CD14-positive monocyte (primary cell): Measurements from ENCODE around the gene ADRM1. TPM values are rescaled to one million over a fixed set of nuclear protein-coding genes. Genes with fewer than 3 reads are reported as not detected.

Experiments used
- DNase-seq, 3 donors: peaks; one replicate each; pipeline ENCODE4 v3.0.0-alpha.2; 2011 to 2022
- H2AFZ ChIP-seq: 2 replicates; pipeline ENCODE4 v1.6.0; 2012; ENCODE audit warnings: mild to moderate bottlenecking, low read depth, low read length, inconsistent platforms; ENCODE audit not compliant: insufficient read depth, poor library complexity, severe bottlenecking
- H3K27ac ChIP-seq, 2 donors: 1 replicate in 1 of 2; 2 replicates in 1 of 2; pipeline ENCODE4 v1.5.1; 2012 to 2013; ENCODE audit warnings: low read length in 2 of 2, control low read depth in 1 of 2, inconsistent platforms in 1 of 2, low read depth in 1 of 2, mild to moderate bottlenecking in 1 of 2
- H3K27me3 ChIP-seq, 2 donors: one replicate each; pipeline versions ENCODE4 v1.6.0 to v1.6.1; 2011 to 2013; ENCODE audit warnings: low read length in 2 of 2; ENCODE audit not compliant: control insufficient read depth in 2 of 2, insufficient read depth in 2 of 2
- H3K36me3 ChIP-seq, 2 donors: replicated peaks in 1 of 2; 1 replicate in 1 of 2; 2 replicates in 1 of 2; pipeline versions ENCODE4 v1.5.1 to v1.6.1; 2012 to 2013; ENCODE audit warnings: low read length in 2 of 2, control low read depth in 1 of 2, inconsistent platforms in 1 of 2, mild to moderate bottlenecking in 1 of 2; ENCODE audit not compliant: insufficient read depth in 2 of 2, control insufficient read depth in 1 of 2
- H3K4me1 ChIP-seq, 2 donors: 1 replicate in 1 of 2; 2 replicates in 1 of 2; pipeline versions ENCODE4 v1.5.1 to v1.6.1; 2012 to 2013; ENCODE audit warnings: low read length in 2 of 2, control low read depth in 1 of 2, inconsistent platforms in 1 of 2, mild to moderate bottlenecking in 1 of 2, moderate library complexity in 1 of 2; ENCODE audit not compliant: insufficient read depth in 2 of 2, control insufficient read depth in 1 of 2
- H3K4me2 ChIP-seq: replicated peaks from 2 replicates; pipeline ENCODE3; 2012; ENCODE audit warnings: low read length, moderate library complexity, mild to moderate bottlenecking; ENCODE audit not compliant: poor library complexity, severe bottlenecking; ENCODE audit errors: extremely low read depth
- H3K4me3 ChIP-seq, 3 experiments: fragments of 200-600 bp in 1 of 3; sonication (generic) in 1 of 3; replicated peaks in 1 of 3; 1 replicate in 2 of 3; 2 replicates in 1 of 3; pipeline ENCODE4 v1.5.1; 2011 to 2013; ENCODE audit warnings: low read length in 3 of 3, mild to moderate bottlenecking in 3 of 3, control low read depth in 2 of 3, low read depth in 2 of 3, inconsistent platforms in 1 of 3, moderate library complexity in 1 of 3
- H3K79me2 ChIP-seq: 2 replicates; pipeline ENCODE4 v1.6.0; 2012; ENCODE audit warnings: mild to moderate bottlenecking, control low read depth, inconsistent platforms, low read length, moderate library complexity; ENCODE audit not compliant: insufficient read depth
- H3K9ac ChIP-seq: 2 replicates; pipeline ENCODE4 v1.6.0; 2017; ENCODE audit warnings: low read length, mild to moderate bottlenecking; ENCODE audit not compliant: insufficient read depth, poor library complexity, severe bottlenecking
- H3K9me3 ChIP-seq, 2 donors: replicated peaks in 1 of 2; 1 replicate in 1 of 2; 2 replicates in 1 of 2; pipeline versions ENCODE4 v1.5.1 to v1.6.1; 2012 to 2013; ENCODE audit warnings: low read length in 2 of 2, control low read depth in 1 of 2; ENCODE audit not compliant: control insufficient read depth in 1 of 2, insufficient read depth in 1 of 2
- H4K20me1 ChIP-seq: 2 replicates; pipeline ENCODE4 v1.6.0; 2012; ENCODE audit warnings: mild to moderate bottlenecking, low read length, control low read depth, moderate library complexity; ENCODE audit not compliant: insufficient read depth
- H3K27ac Mint-ChIP-seq, 7 donors: one replicate each; pipeline ENCODE4 v1.8.0; 2020; ENCODE audit warnings: mild to moderate bottlenecking in 7 of 7, mixed read lengths in 7 of 7, moderate library complexity in 6 of 7, inconsistent platforms in 2 of 7
- H3K27me3 Mint-ChIP-seq, 3 donors: one replicate each; pipeline ENCODE4 v1.8.0; 2021 to 2022; ENCODE audit warnings: low read depth in 3 of 3, mild to moderate bottlenecking in 3 of 3, mixed read lengths in 3 of 3, moderate library complexity in 3 of 3, inconsistent platforms in 1 of 3
- H3K36me3 Mint-ChIP-seq, 2 donors: one replicate each; pipeline ENCODE4 v1.8.0; 2020; ENCODE audit warnings: mixed read lengths in 2 of 2, inconsistent platforms in 1 of 2, mild to moderate bottlenecking in 1 of 2
- H3K4me1 Mint-ChIP-seq: one replicate; pipeline ENCODE4 v1.8.0; 2020; ENCODE audit warnings: mild to moderate bottlenecking, mixed read lengths
- H3K4me3 Mint-ChIP-seq, 2 donors: one replicate each; pipeline ENCODE4 v1.8.0; 2020; ENCODE audit warnings: mild to moderate bottlenecking in 2 of 2, mixed read lengths in 2 of 2, moderate library complexity in 1 of 2
- H3K9me3 Mint-ChIP-seq, 7 donors: one replicate each; pipeline ENCODE4 v1.8.0; 2020 to 2022; ENCODE audit warnings: mixed read lengths in 7 of 7, mild to moderate bottlenecking in 6 of 7, moderate library complexity in 6 of 7, inconsistent platforms in 2 of 7
- CTCF ChIP-seq: fragments of 200-600 bp; IDR thresholded peaks from one replicate; pipeline ENCODE4 v1.8.0; 2022; ENCODE audit warnings: antibody characterized with exemption, mild to moderate bottlenecking
- WGBS: methylation state at CpG from one replicate; pipeline ENCODE4 v1.1.5; 2013; ENCODE audit warnings: missing lambda C conversion rate; ENCODE audit not compliant: insufficient coverage; 5-methylcytosine and 5-hydroxymethylcytosine counted together
- intact Hi-C, 2 donors: fragments of 100-400 bp; cut with micrococcal nuclease; formaldehyde crosslinking; loops; one replicate each; pipeline versions ENCODE4 v1.15.0 to v1.15.1; 2023
- polyA plus RNA-seq, 3 donors: library from polyadenylated mRNA; depleted of rRNA in 1 of 3; unstranded in 2 of 3; stranded (reverse) in 1 of 3; fragments of 300-500 nt in 2 of 3; fragments of >200 nt in 1 of 3; fragmentation: Illumina TruSeq in 2 of 3; gene quantifications; 1 replicate in 2 of 3; 2 replicates in 1 of 3; pipeline ENCODE4 v1.2.3, GENCODE V29; 2012 to 2021

Gene ADRM1
- polyA plus RNA-seq, 3 donors, result 63.3 to 81.5 (median 72.5) TPM

GRCh38 chr20:62255976-62256375 lies 46.8 kb upstream of the ADRM1 start:
- no peak overlapping the region for H2AFZ ChIP-seq
- peaks cover 50% of the 10 kb centered on the region for H3K79me2 ChIP-seq
- peaks cover 46 to 72% of the 10 kb centered on the region in 2 donors for H3K36me3 ChIP-seq
- Mint-ChIP-seq H3K4me3 (no peak overlapping the region), H3K36me3 (peaks cover 65 to 75% of the 10 kb centered on the region in 2 donors), H3K27me3 (peaks cover 0 to 4% (median 0%) of the 10 kb centered on the region in 3 donors), H3K4me1 (no peaks in the 10 kb centered on the region), H3K9me3 (no peaks in the 10 kb centered on the region), H3K27ac (peak overlapping the region in 1 of 7 donors; percentile 34)
- H3K9me3 ChIP-seq, result no peaks in the 10 kb centered on the region
- WGBS, result 99% methylated on average over 9 of the region's 10 CpGs
- no peak overlapping the region for H3K27ac ChIP-seq
- H3K4me3 ChIP-seq, result no peak overlapping the region
- H3K27me3 ChIP-seq, result no peaks in the 10 kb centered on the region
- no peak overlapping the region for H3K4me2 ChIP-seq
- no peak for DNase-seq
- intact Hi-C loops, result no loop called here
- H3K4me1 ChIP-seq, result no peaks in the 10 kb centered on the region
- no peak overlapping the region for H3K9ac ChIP-seq
- no peak for TF ChIP-seq CTCF
- H4K20me1 ChIP-seq, result peaks cover 92% of the 10 kb centered on the region

GRCh38 chr20:62258499-62259293 lies 44.1 kb upstream of the ADRM1 start:
- no peak for DNase-seq
- intact Hi-C loops, result no loop called here
- H3K4me1 Mint-ChIP-seq, result no peaks in the 10 kb centered on the region
- no peaks in the 10 kb centered on the region for H3K4me1 ChIP-seq
- no peak overlapping the region for H3K4me3 ChIP-seq
- peaks cover 0 to 2% (median 0%) of the 10 kb centered on the region in 3 donors for H3K27me3 Mint-ChIP-seq
- no peak overlapping the region for H2AFZ ChIP-seq
- H3K79me2 ChIP-seq, result peaks cover 29% of the 10 kb centered on the region
- H3K27ac Mint-ChIP-seq, result peak overlapping the region in 1 of 7 donors; percentile 53
- H3K27me3 ChIP-seq, result no peaks in the 10 kb centered on the region
- peaks cover 64% of the 10 kb centered on the region for H4K20me1 ChIP-seq
- no peak overlapping the region for H3K27ac ChIP-seq
- no peak overlapping the region for H3K4me2 ChIP-seq
- no peak overlapping the region for H3K4me3 Mint-ChIP-seq
- peaks cover 78 to 92% of the 10 kb centered on the region in 2 donors for H3K36me3 Mint-ChIP-seq
- H3K9ac ChIP-seq, result no peak overlapping the region
- H3K9me3 ChIP-seq, result no peaks in the 10 kb centered on the region
- peaks cover 0 to 2% (median 0%) of the 10 kb centered on the region in 7 donors for H3K9me3 Mint-ChIP-seq
- peaks cover 68 to 89% of the 10 kb centered on the region in 2 donors for H3K36me3 ChIP-seq
- 95% methylated on average over 13 of the region's 20 CpGs for WGBS
- TF ChIP-seq CTCF, result no peak
